SK-N-SH (cell line): ENCODE data around the gene CBFB. TPM values are rescaled to one million over a fixed set of nuclear protein-coding genes. Genes with fewer than 3 reads are reported as not detected.

Experiments used
- CTCF ChIA-PET: fragments of 300-600, 350-600 bp; formaldehyde crosslinking; extraction: SDS; loops from one replicate; lab custom pipeline; 2021; lab: Yijun Ruan, JAX
- POLR2A ChIA-PET: fragments of 350-600 bp; sonication (Branson Sonifier 250); formaldehyde crosslinking; extraction: SDS; loops from one replicate; lab custom pipeline; 2020; ENCODE audit warnings: antibody characterized with exemption, inconsistent platforms; lab: Yijun Ruan, JAX
- DNase-seq: peaks from one replicate; pipeline ENCODE4 v3.0.0; 2012
- H2AFZ ChIP-seq: fragments of 200-600 bp; sonication (generic); 2 replicates; pipeline ENCODE4 v1.8.1; 2016; ENCODE audit warnings: antibody characterized with exemption, mild to moderate bottlenecking, low read depth
- H3F3A ChIP-seq: fragments of 200-600 bp; sonication (generic); replicated peaks from 2 replicates; pipeline ENCODE3; 2016; ENCODE audit warnings: antibody characterized with exemption, mild to moderate bottlenecking; ENCODE audit not compliant: insufficient read depth
- H3K27ac ChIP-seq, 2 experiments: fragments of 200-500 bp in 1 of 2; fragments of 200-600 bp in 1 of 2; sonication (Bioruptor generic) in 1 of 2; sonication (generic), shearing (Covaris generic) in 1 of 2; 2 replicates each; pipeline versions ENCODE4 v1.5.1 to v1.6.1; 2014 to 2016; ENCODE audit warnings: low read depth in 2 of 2, inconsistent platforms in 1 of 2, low read length in 1 of 2, mild to moderate bottlenecking in 1 of 2, mixed read lengths in 1 of 2
- H3K27me3 ChIP-seq: fragments of 200-600 bp; sonication (generic), shearing (Covaris generic); 2 replicates; pipeline ENCODE4 v1.6.1; 2016; ENCODE audit warnings: mixed run types; ENCODE audit not compliant: insufficient read depth
- H3K36me3 ChIP-seq, 2 experiments: fragments of 200-500 bp in 1 of 2; fragments of 200-600 bp in 1 of 2; sonication (Bioruptor generic) in 1 of 2; sonication (generic) in 1 of 2; replicated peaks in 1 of 2; 2 replicates each; pipeline versions ENCODE3 to v1.5.1; 2014 to 2016; ENCODE audit warnings: low read length in 1 of 2, mild to moderate bottlenecking in 1 of 2; ENCODE audit not compliant: insufficient read depth in 2 of 2, control insufficient read depth in 1 of 2
- H3K4me1 ChIP-seq, 2 experiments: fragments of 200-500 bp in 1 of 2; fragments of 200-600 bp in 1 of 2; sonication (Bioruptor generic) in 1 of 2; sonication (generic), shearing (Covaris generic) in 1 of 2; 2 replicates each; pipeline versions ENCODE4 v1.5.1 to v1.6.1; 2014 to 2016; ENCODE audit warnings: low read depth in 1 of 2, low read length in 1 of 2, mixed run types in 1 of 2; ENCODE audit not compliant: insufficient read depth in 2 of 2, control insufficient read depth in 1 of 2
- H3K4me2 ChIP-seq: fragments of 200-600 bp; sonication (generic), shearing (Covaris generic); 2 replicates; pipeline ENCODE4 v1.6.1; 2017; ENCODE audit warnings: mixed run types
- H3K4me3 ChIP-seq, 2 experiments: fragments of 200-500 bp in 1 of 2; fragments of 200-600 bp in 1 of 2; sonication (Bioruptor generic) in 1 of 2; sonication (generic), shearing (Covaris generic) in 1 of 2; 2 replicates each; pipeline versions ENCODE4 v1.5.1 to v1.8.1; 2014 to 2016; ENCODE audit warnings: low read depth in 2 of 2, inconsistent platforms in 1 of 2, low read length in 1 of 2, mild to moderate bottlenecking in 1 of 2, mixed read lengths in 1 of 2, moderate library complexity in 1 of 2
- H3K79me2 ChIP-seq: fragments of 200-600 bp; sonication (generic); 2 replicates; pipeline ENCODE4 v1.8.1; 2017; ENCODE audit warnings: mild to moderate bottlenecking; ENCODE audit not compliant: insufficient read depth
- H3K9ac ChIP-seq: fragments of 200-600 bp; sonication (generic); 2 replicates; pipeline ENCODE4 v1.6.1; 2017; ENCODE audit warnings: mixed run types
- H3K9me2 ChIP-seq: fragments of 200-600 bp; sonication (generic); 2 replicates; pipeline ENCODE4 v1.6.1; 2017; ENCODE audit warnings: mixed run types
- H3K9me3 ChIP-seq: fragments of 200-600 bp; sonication (generic); 2 replicates; pipeline ENCODE4 v1.6.1; 2017; ENCODE audit warnings: mixed run types, mild to moderate bottlenecking, moderate library complexity
- H4K20me1 ChIP-seq: fragments of 200-600 bp; sonication (generic); 2 replicates; pipeline ENCODE4 v1.6.1; 2017; ENCODE audit warnings: mild to moderate bottlenecking, mixed run types; ENCODE audit not compliant: insufficient read depth
- ELF1 ChIP-seq: IDR thresholded peaks from 2 replicates; pipeline ENCODE4 v1.4.0; 2012
- EP300 ChIP-seq, 2 experiments: IDR thresholded peaks; 2 replicates each; pipeline versions ENCODE4 v1.4.0 to v1.6.1; 2012; ENCODE audit warnings: borderline replicate concordance in 1 of 2, low read depth in 1 of 2, low read length in 1 of 2
- FOSL2 ChIP-seq: IDR thresholded peaks from 2 replicates; pipeline ENCODE4 v1.4.0; 2012; ENCODE audit warnings: low read depth, mild to moderate bottlenecking, moderate library complexity, borderline replicate concordance
- FOXJ3 ChIP-seq: sonication (generic); formaldehyde crosslinking; IDR thresholded peaks from 2 replicates; pipeline ENCODE4 v1.5.1; 2020; ENCODE audit warnings: mild to moderate bottlenecking, missing genetic modification reagents
- GABPA ChIP-seq: IDR thresholded peaks from 2 replicates; pipeline ENCODE4 v1.4.0; 2012; ENCODE audit warnings: low read depth, mild to moderate bottlenecking
- JUND ChIP-seq: IDR thresholded peaks from 2 replicates; pipeline ENCODE4 v1.4.0; 2012
- MEF2A ChIP-seq: IDR thresholded peaks from 2 replicates; pipeline ENCODE4 v1.4.0; 2012; ENCODE audit warnings: low read depth, borderline replicate concordance
- NFIC ChIP-seq: IDR thresholded peaks from 2 replicates; pipeline ENCODE4 v1.4.0; 2012; ENCODE audit warnings: borderline replicate concordance
- POLR2AphosphoS5 ChIP-seq: IDR thresholded peaks from 2 replicates; pipeline ENCODE4 v1.6.1; 2012; ENCODE audit warnings: low read depth, low read length
- RAD21 ChIP-seq: IDR thresholded peaks from 2 replicates; pipeline ENCODE4 v1.6.1; 2012; ENCODE audit warnings: mild to moderate bottlenecking, low read length
- RCOR1 ChIP-seq: fragments of 150-350 bp; IDR thresholded peaks from 2 replicates; pipeline ENCODE4 v1.6.1; 2017; ENCODE audit warnings: antibody characterized with exemption, low read length
- RFX5 ChIP-seq: IDR thresholded peaks from 2 replicates; pipeline ENCODE4 v1.6.1; 2012; ENCODE audit warnings: mild to moderate bottlenecking, improper control_type of control experiment, low read length
- SMC3 ChIP-seq: IDR thresholded peaks from 2 replicates; pipeline ENCODE4 v1.6.1; 2012; ENCODE audit warnings: low read depth, low read length, improper control_type of control experiment
- TAF1 ChIP-seq: IDR thresholded peaks from 2 replicates; pipeline ENCODE4 v1.6.1; 2012; ENCODE audit warnings: low read depth, mild to moderate bottlenecking, low read length, moderate library complexity, borderline replicate concordance
- TEAD4 ChIP-seq: IDR thresholded peaks from 2 replicates; pipeline ENCODE4 v1.4.0; 2012; ENCODE audit warnings: mild to moderate bottlenecking, borderline replicate concordance; ENCODE audit not compliant: insufficient read depth
- WGBS: methylation state at CpG from one replicate; pipeline ENCODE4 v1.1.6; 2017; ENCODE audit warnings: low lambda C conversion rate; 5-methylcytosine and 5-hydroxymethylcytosine counted together
- polyA plus RNA-seq, 3 experiments: library from polyadenylated mRNA; depleted of rRNA; stranded (reverse); fragments of >200 nt; gene quantifications; 2 replicates each; pipeline ENCODE4 v1.2.3, GENCODE V29; 2012
- TF ChIP-seq, protein P1 (sequence below): fragments of 150-350 bp; IDR thresholded peaks from 2 replicates; pipeline ENCODE4 v1.6.1; 2017; ENCODE audit warnings: antibody characterized with exemption, low read length, low read depth, borderline replicate concordance
- TF ChIP-seq, protein P2 (sequence below): fragments of 150-350 bp; IDR thresholded peaks from 2 replicates; pipeline ENCODE4 v1.6.1; 2016; ENCODE audit warnings: mild to moderate bottlenecking, low read depth, low read length
- TF ChIP-seq, protein P3 (sequence below): IDR thresholded peaks from 2 replicates; pipeline ENCODE4 v1.4.0; 2012; ENCODE audit warnings: low read depth
- TF ChIP-seq, protein P4 (sequence below): IDR thresholded peaks from 2 replicates; pipeline ENCODE4 v1.4.0; 2012; ENCODE audit warnings: low read depth, borderline replicate concordance
- TF ChIP-seq, protein P5 (sequence below): fragments of 200-600 bp; sonication (generic); IDR thresholded peaks from 2 replicates; pipeline ENCODE4 v1.6.1; 2017; ENCODE audit warnings: antibody characterized with exemption, mild to moderate bottlenecking, moderate library complexity

The CBFB gene
- polyA plus RNA-seq, 1 of the 3 experiments (the other 2 are of a cell fraction): 40.1 TPM

DNA sequence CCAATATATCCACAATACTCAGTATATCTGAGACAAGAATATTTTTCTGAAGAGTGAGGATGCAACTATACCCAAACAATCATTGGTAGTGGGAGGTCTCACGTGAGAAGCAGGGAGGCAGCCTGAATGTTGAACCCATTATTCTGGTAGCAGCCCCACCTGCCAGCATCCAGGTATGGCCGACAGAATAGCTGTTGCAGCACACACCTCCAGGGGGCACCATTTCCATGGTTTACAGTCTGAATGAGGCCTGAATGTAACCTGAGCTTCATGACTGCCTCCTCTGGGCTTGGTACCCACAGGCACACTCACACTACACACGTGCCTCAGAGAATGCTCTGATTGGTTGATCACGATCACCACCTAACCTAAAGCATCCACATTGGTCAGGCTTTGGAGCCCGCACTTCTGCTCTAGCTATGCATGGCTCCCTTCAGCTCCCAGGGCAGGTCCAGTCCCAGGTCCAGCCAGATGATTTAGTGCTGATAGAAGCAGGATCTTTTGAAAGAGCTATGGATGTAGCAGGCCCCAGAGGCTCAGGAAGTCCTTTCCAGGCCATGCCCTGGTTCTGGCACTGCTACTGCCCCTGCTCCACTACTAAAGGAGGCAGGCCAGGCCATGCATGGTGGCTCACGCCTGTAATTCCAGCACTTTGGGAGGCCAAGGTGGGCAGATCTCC, 11.0 kb upstream of the CBFB start (continued):
- TF ChIP-seq, protein P1, sequence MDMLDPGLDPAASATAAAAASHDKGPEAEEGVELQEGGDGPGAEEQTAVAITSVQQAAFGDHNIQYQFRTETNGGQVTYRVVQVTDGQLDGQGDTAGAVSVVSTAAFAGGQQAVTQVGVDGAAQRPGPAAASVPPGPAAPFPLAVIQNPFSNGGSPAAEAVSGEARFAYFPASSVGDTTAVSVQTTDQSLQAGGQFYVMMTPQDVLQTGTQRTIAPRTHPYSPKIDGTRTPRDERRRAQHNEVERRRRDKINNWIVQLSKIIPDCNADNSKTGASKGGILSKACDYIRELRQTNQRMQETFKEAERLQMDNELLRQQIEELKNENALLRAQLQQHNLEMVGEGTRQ: peak; percentile 69
- TF ChIP-seq, all 33 proteins: peak for 15

DNA sequence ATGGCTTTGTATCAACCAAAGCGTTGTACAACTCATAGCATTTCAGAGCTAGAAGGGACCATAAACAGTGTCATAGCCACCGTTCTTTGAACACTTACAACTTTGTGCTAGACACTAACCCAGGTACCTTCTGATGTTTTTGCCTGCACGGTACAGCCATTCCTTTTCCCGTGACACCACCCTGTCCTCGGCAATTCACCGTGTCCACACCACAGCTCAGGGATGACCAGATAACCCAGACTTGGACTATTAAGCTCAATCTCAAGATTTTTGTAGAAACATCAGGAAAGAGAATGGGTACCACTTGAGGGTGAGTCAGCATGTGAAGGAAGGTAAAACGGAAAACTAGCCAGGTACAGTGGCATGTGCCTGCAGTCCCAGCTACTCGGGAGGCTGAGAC, 9.8 kb upstream of the CBFB start:
- Histone ChIP-seq H3K27me3 (no peaks in the 10 kb centered on the region), H2AFZ (no peak overlapping the region), H3K27ac (no peak overlapping the region), H3K79me2 (no peaks in the 10 kb centered on the region), H3K4me3 (no peak overlapping the region), H3K9ac (no peak overlapping the region), H3K4me2 (no peak overlapping the region), H3F3A (peaks cover 14% of the 10 kb centered on the region), H3K9me3 (no peaks in the 10 kb centered on the region), H3K36me3 (no peaks in the 10 kb centered on the region), H3K9me2 (no peaks in the 10 kb centered on the region), H3K4me1 (peaks cover 7% of the 10 kb centered on the region in 2 experiments; a peak in 2 of 4 replicates), H4K20me1 (no peaks in the 10 kb centered on the region)
- CTCF ChIA-PET: interaction anchor here (0.7 to 23.0 kb wide), 12 partner anchors 8 to 167 kb away, joined by 3 to 470 read pairs (median 11); partner anchors contain the start of genes B3GNT9, CES3, FBXL8 and PHAF1
- TF ChIP-seq EP300 (IDR thresholded peaks at IDR 0.05; ENCODE audit: borderline replicate concordance in 1 of 2, low read depth in 1 of 2, low read length in 1 of 2) (no peak), TAF1 (no peak), RCOR1 (no peak), FOSL2 (no peak), RFX5 (no peak), RAD21 (no peak), FOXJ3 (CRISPR knock-in tag) (no peak), ELF1 (no peak), GABPA (no peak), SMC3 (no peak), JUND (no peak), POLR2AphosphoS5 (no peak), NFIC (no peak), MEF2A (no peak), TEAD4 (no peak)
- TF ChIP-seq, protein P2, sequence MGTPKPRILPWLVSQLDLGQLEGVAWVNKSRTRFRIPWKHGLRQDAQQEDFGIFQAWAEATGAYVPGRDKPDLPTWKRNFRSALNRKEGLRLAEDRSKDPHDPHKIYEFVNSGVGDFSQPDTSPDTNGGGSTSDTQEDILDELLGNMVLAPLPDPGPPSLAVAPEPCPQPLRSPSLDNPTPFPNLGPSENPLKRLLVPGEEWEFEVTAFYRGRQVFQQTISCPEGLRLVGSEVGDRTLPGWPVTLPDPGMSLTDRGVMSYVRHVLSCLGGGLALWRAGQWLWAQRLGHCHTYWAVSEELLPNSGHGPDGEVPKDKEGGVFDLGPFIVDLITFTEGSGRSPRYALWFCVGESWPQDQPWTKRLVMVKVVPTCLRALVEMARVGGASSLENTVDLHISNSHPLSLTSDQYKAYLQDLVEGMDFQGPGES: no peak
- TF ChIP-seq, protein P3, sequence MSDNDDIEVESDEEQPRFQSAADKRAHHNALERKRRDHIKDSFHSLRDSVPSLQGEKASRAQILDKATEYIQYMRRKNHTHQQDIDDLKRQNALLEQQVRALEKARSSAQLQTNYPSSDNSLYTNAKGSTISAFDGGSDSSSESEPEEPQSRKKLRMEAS: no peak
- TF ChIP-seq, protein P4, sequence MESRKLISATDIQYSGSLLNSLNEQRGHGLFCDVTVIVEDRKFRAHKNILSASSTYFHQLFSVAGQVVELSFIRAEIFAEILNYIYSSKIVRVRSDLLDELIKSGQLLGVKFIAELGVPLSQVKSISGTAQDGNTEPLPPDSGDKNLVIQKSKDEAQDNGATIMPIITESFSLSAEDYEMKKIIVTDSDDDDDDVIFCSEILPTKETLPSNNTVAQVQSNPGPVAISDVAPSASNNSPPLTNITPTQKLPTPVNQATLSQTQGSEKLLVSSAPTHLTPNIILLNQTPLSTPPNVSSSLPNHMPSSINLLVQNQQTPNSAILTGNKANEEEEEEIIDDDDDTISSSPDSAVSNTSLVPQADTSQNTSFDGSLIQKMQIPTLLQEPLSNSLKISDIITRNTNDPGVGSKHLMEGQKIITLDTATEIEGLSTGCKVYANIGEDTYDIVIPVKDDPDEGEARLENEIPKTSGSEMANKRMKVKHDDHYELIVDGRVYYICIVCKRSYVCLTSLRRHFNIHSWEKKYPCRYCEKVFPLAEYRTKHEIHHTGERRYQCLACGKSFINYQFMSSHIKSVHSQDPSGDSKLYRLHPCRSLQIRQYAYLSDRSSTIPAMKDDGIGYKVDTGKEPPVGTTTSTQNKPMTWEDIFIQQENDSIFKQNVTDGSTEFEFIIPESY: no peak
- TF ChIP-seq, protein P5, sequence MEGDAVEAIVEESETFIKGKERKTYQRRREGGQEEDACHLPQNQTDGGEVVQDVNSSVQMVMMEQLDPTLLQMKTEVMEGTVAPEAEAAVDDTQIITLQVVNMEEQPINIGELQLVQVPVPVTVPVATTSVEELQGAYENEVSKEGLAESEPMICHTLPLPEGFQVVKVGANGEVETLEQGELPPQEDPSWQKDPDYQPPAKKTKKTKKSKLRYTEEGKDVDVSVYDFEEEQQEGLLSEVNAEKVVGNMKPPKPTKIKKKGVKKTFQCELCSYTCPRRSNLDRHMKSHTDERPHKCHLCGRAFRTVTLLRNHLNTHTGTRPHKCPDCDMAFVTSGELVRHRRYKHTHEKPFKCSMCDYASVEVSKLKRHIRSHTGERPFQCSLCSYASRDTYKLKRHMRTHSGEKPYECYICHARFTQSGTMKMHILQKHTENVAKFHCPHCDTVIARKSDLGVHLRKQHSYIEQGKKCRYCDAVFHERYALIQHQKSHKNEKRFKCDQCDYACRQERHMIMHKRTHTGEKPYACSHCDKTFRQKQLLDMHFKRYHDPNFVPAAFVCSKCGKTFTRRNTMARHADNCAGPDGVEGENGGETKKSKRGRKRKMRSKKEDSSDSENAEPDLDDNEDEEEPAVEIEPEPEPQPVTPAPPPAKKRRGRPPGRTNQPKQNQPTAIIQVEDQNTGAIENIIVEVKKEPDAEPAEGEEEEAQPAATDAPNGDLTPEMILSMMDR: no peak
- no peak for DNase-seq
- POLR2A ChIA-PET: interaction anchor here (1.0 to 2.7 kb wide), 2 partner anchors 58 to 132 kb away, joined by 3 to 8 read pairs; partner anchors contain the start of genes B3GNT9 and CES3
- WGBS: 90% methylated on average over 8 of the region's 8 CpGs
